Measurements from ENCODE around the gene DUSP22. TPM values are rescaled to one million over a fixed set of nuclear protein-coding genes. Genes with fewer than 3 reads are reported as not detected.

The DUSP22 gene
- total and polyA plus RNA-seq, 2 donors (not counting 1 experiment from before 2014, with no cell fraction given), result 10.9 to 13.7 TPM

- Histone ChIP-seq H3K27me3 (ENCODE audit: control insufficient read depth, insufficient read depth, low read length) (no peaks in the 10 kb centered on the region), H3K27ac (ENCODE audit: insufficient read depth, low read length) (no peak overlapping the region), H3K4me2 (ENCODE audit: extremely low read depth, insufficient read depth, low read length) (no peak overlapping the region), H3K9ac (ENCODE audit: insufficient read depth, low read length) (no peak overlapping the region), H3K4me3 (replicated peaks in 1 of 4; ENCODE audit: control extremely low read depth in 1 of 4, insufficient read depth in 1 of 4, low read depth in 3 of 4, low read length in 4 of 4) (no peak overlapping the region), H3K4me1 (ENCODE audit: control insufficient read depth, extremely low read depth, insufficient read depth, low read length) (no peaks in the 10 kb centered on the region), H3K79me2 (ENCODE audit: control insufficient read depth, insufficient read depth, low read length) (no peaks in the 10 kb centered on the region), H2AFZ (ENCODE audit: low read length) (no peak overlapping the region), H3K9me3 (ENCODE audit: control insufficient read depth, insufficient read depth, low read depth, low read length) (no peaks in the 10 kb centered on the region), H4K20me1 (ENCODE audit: control insufficient read depth, extremely low read depth, insufficient read depth, low read length) (no peaks in the 10 kb centered on the region), H3K36me3 (ENCODE audit: control insufficient read depth, insufficient read depth, low read length) (no peaks in the 10 kb centered on the region)
- no peak for DNase-seq (ENCODE audit: low read depth in 2 of 2)
- TF ChIP-seq EZH2 (IDR thresholded peaks at IDR 0.05; ENCODE audit: low read length, missing control alignments), result no peak
Observed at GRCh38 chr6:304833-305370, 12.6 kb downstream of the DUSP22 start.

GRCh38 chr6:305371-306206, 13.3 kb downstream of the DUSP22 start:
- Histone ChIP-seq H3K36me3 (ENCODE audit: control insufficient read depth, insufficient read depth, low read length) (no peaks in the 10 kb centered on the region), H3K4me3 (replicated peaks in 1 of 4; ENCODE audit: control extremely low read depth in 1 of 4, insufficient read depth in 1 of 4, low read depth in 3 of 4, low read length in 4 of 4) (no peak overlapping the region), H3K9ac (ENCODE audit: insufficient read depth, low read length) (no peak overlapping the region), H3K9me3 (ENCODE audit: control insufficient read depth, insufficient read depth, low read depth, low read length) (no peaks in the 10 kb centered on the region), H3K79me2 (ENCODE audit: control insufficient read depth, insufficient read depth, low read length) (no peaks in the 10 kb centered on the region), H3K4me1 (ENCODE audit: control insufficient read depth, extremely low read depth, insufficient read depth, low read length) (no peaks in the 10 kb centered on the region), H3K4me2 (ENCODE audit: extremely low read depth, insufficient read depth, low read length) (no peak overlapping the region), H3K27ac (ENCODE audit: insufficient read depth, low read length) (no peak overlapping the region), H2AFZ (ENCODE audit: low read length) (no peak overlapping the region), H3K27me3 (ENCODE audit: control insufficient read depth, insufficient read depth, low read length) (no peaks in the 10 kb centered on the region), H4K20me1 (ENCODE audit: control insufficient read depth, extremely low read depth, insufficient read depth, low read length) (no peaks in the 10 kb centered on the region)
- TF ChIP-seq, protein P1, sequence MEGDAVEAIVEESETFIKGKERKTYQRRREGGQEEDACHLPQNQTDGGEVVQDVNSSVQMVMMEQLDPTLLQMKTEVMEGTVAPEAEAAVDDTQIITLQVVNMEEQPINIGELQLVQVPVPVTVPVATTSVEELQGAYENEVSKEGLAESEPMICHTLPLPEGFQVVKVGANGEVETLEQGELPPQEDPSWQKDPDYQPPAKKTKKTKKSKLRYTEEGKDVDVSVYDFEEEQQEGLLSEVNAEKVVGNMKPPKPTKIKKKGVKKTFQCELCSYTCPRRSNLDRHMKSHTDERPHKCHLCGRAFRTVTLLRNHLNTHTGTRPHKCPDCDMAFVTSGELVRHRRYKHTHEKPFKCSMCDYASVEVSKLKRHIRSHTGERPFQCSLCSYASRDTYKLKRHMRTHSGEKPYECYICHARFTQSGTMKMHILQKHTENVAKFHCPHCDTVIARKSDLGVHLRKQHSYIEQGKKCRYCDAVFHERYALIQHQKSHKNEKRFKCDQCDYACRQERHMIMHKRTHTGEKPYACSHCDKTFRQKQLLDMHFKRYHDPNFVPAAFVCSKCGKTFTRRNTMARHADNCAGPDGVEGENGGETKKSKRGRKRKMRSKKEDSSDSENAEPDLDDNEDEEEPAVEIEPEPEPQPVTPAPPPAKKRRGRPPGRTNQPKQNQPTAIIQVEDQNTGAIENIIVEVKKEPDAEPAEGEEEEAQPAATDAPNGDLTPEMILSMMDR (conservative IDR thresholded peaks at IDR 0.05 in 1 of 2, IDR thresholded peaks at IDR 0.05 in 1 of 2; ENCODE audit: low read depth in 1 of 2, low read length in 2 of 2), result no peak
- TF ChIP-seq EZH2 (IDR thresholded peaks at IDR 0.05; ENCODE audit: low read length, missing control alignments), result no peak
- DNase-seq (ENCODE audit: low read depth in 2 of 2), result no peak

DNA sequence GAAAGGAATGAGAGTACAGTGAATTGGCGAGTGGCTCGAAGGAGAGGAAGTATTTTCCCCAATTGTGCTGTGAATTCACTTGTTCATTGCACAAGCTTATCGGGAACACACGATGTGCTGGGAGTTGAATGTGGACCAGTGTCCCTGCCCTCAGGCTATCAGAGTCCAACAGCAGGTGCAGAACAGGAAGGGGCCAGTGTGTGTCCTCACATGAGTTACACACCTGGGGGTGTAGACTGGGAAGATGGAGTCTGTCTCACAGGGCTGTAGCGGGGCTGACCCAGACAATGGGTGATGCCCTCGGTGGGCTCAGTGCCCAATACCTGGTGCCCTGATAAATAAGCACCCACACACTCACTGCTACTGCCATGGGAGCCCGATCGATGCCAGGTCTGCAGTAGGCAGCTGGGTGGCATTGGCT, 14.4 kb downstream of the DUSP22 start:
- no peak overlapping the region for H3K4me3 ChIP-seq (replicated peaks in 1 of 4; ENCODE audit: control extremely low read depth in 1 of 4, insufficient read depth in 1 of 4, low read depth in 3 of 4, low read length in 4 of 4)
- H4K20me1 ChIP-seq (ENCODE audit: control insufficient read depth, extremely low read depth, insufficient read depth, low read length), result no peaks in the 10 kb centered on the region
- no peak overlapping the region for H3K27ac ChIP-seq (ENCODE audit: insufficient read depth, low read length)
- no peaks in the 10 kb centered on the region for H3K36me3 ChIP-seq (ENCODE audit: control insufficient read depth, insufficient read depth, low read length)
- no peaks in the 10 kb centered on the region for H3K9me3 ChIP-seq (ENCODE audit: control insufficient read depth, insufficient read depth, low read depth, low read length)
- no peak overlapping the region for H2AFZ ChIP-seq (ENCODE audit: low read length)
- H3K79me2 ChIP-seq (ENCODE audit: control insufficient read depth, insufficient read depth, low read length), result no peaks in the 10 kb centered on the region
- H3K4me1 ChIP-seq (ENCODE audit: control insufficient read depth, extremely low read depth, insufficient read depth, low read length), result no peaks in the 10 kb centered on the region
- H3K4me2 ChIP-seq (ENCODE audit: extremely low read depth, insufficient read depth, low read length), result no peak overlapping the region
- no peak for DNase-seq (ENCODE audit: low read depth in 2 of 2)
- H3K27me3 ChIP-seq (ENCODE audit: control insufficient read depth, insufficient read depth, low read length), result no peaks in the 10 kb centered on the region
- TF ChIP-seq, protein P1 (conservative IDR thresholded peaks at IDR 0.05 in 1 of 2, IDR thresholded peaks at IDR 0.05 in 1 of 2; ENCODE audit: low read depth in 1 of 2, low read length in 2 of 2), result no peak
- TF ChIP-seq EZH2 (IDR thresholded peaks at IDR 0.05; ENCODE audit: low read length, missing control alignments), result no peak
- H3K9ac ChIP-seq (ENCODE audit: insufficient read depth, low read length), result no peak overlapping the region
